ENCODE data around the gene B3GNT2. TPM values are rescaled to one million over a fixed set of nuclear protein-coding genes. Genes with fewer than 3 reads are reported as not detected.

Gene B3GNT2
- total and polyA plus RNA-seq, 2 donors (not counting 1 experiment from before 2014, with no cell fraction given), result 14.3 to 24.6 TPM

GRCh38 chr2:62240546-62240945 is 44.6 kb downstream of the B3GNT2 start:
- Mint-ChIP-seq H3K9me3 (ENCODE audit: insufficient read depth) (no peaks in the 10 kb centered on the region), H3K27ac (no peak overlapping the region), H3K4me1 (no peaks in the 10 kb centered on the region), H3K27me3 (no peaks in the 10 kb centered on the region), H3K4me3 (no peak overlapping the region)
- Histone ChIP-seq H3K9ac (ENCODE audit: low read length) (no peak overlapping the region), H4K20me1 (ENCODE audit: control insufficient read depth, insufficient read depth, low read length, poor library complexity, severe bottlenecking) (no peaks in the 10 kb centered on the region), H3K36me3 (replicated peaks in 1 of 2; ENCODE audit: control extremely low read depth in 1 of 2, control insufficient read depth in 1 of 2, extremely low read depth in 1 of 2, insufficient read depth in 2 of 2, low read length in 1 of 2) (no peaks in the 10 kb centered on the region), H3K9me3 (ENCODE audit: control extremely low read depth in 1 of 3, control insufficient read depth in 2 of 3, insufficient read depth in 1 of 3, low read length in 2 of 3) (peaks cover 0 to 4% (median 0%) of the 10 kb centered on the region in 3 donors), H2AFZ (ENCODE audit: insufficient read depth, low read depth, low read length, poor library complexity, severe bottlenecking) (no peak overlapping the region), H3K4me2 (replicated peaks; ENCODE audit: low read depth, low read length, poor library complexity, severe bottlenecking) (no peak overlapping the region), H3K27me3 (replicated peaks in 1 of 4; ENCODE audit: control extremely low read depth in 1 of 4, control insufficient read depth in 3 of 4, insufficient read depth in 4 of 4, low read length in 3 of 4) (no peaks in the 10 kb centered on the region), H3K4me1 (ENCODE audit: control insufficient read depth in 2 of 2, insufficient read depth in 2 of 2, low read length in 2 of 2) (no peaks in the 10 kb centered on the region), H3K4me3 (ENCODE audit: control extremely low read depth in 1 of 5, extremely low read depth in 1 of 5, insufficient read depth in 1 of 5, low read depth in 2 of 5, low read length in 4 of 5) (no peak overlapping the region), H3K27ac (ENCODE audit: low read length in 2 of 2) (no peak overlapping the region), H3K79me2 (ENCODE audit: control insufficient read depth, insufficient read depth, low read length) (no peaks in the 10 kb centered on the region)
- ATAC-seq (ENCODE audit: low read depth) (no peak), DNase-seq (no peak)
- intact Hi-C loops (cut with micrococcal nuclease), result no loop called here
- no peak for TF ChIP-seq EZH2 (IDR thresholded peaks at IDR 0.05; ENCODE audit: borderline replicate concordance, insufficient read depth, low read depth, low read length, poor library complexity, severe bottlenecking)
- no peak for TF ChIP-seq CTCF (IDR thresholded peaks at IDR 0.05)
- WGBS (ENCODE audit: insufficient coverage), result 91% methylated on average over 8 of the region's 9 CpGs
- CTCF ChIA-PET, result no interaction called here
- POLR2A ChIA-PET, result no interaction called here

GRCh38 chr2:62243983-62244382 is 48.1 kb downstream of the B3GNT2 start:
- Histone ChIP-seq H3K9ac (ENCODE audit: low read length) (no peak overlapping the region), H3K27ac (ENCODE audit: low read length in 2 of 2) (no peak overlapping the region), H2AFZ (ENCODE audit: insufficient read depth, low read depth, low read length, poor library complexity, severe bottlenecking) (no peak overlapping the region), H3K36me3 (replicated peaks in 1 of 2; ENCODE audit: control extremely low read depth in 1 of 2, control insufficient read depth in 1 of 2, extremely low read depth in 1 of 2, insufficient read depth in 2 of 2, low read length in 1 of 2) (no peaks in the 10 kb centered on the region), H3K9me3 (ENCODE audit: control extremely low read depth in 1 of 3, control insufficient read depth in 2 of 3, insufficient read depth in 1 of 3, low read length in 2 of 3) (peaks cover 0 to 5% (median 0%) of the 10 kb centered on the region in 3 donors), H3K27me3 (replicated peaks in 1 of 4; ENCODE audit: control extremely low read depth in 1 of 4, control insufficient read depth in 3 of 4, insufficient read depth in 4 of 4, low read length in 3 of 4) (no peaks in the 10 kb centered on the region), H4K20me1 (ENCODE audit: control insufficient read depth, insufficient read depth, low read length, poor library complexity, severe bottlenecking) (no peaks in the 10 kb centered on the region), H3K4me1 (ENCODE audit: control insufficient read depth in 2 of 2, insufficient read depth in 2 of 2, low read length in 2 of 2) (no peaks in the 10 kb centered on the region), H3K4me2 (replicated peaks; ENCODE audit: low read depth, low read length, poor library complexity, severe bottlenecking) (no peak overlapping the region), H3K79me2 (ENCODE audit: control insufficient read depth, insufficient read depth, low read length) (no peaks in the 10 kb centered on the region), H3K4me3 (ENCODE audit: control extremely low read depth in 1 of 5, extremely low read depth in 1 of 5, insufficient read depth in 1 of 5, low read depth in 2 of 5, low read length in 4 of 5) (no peak overlapping the region)
- no peak for ATAC-seq (ENCODE audit: low read depth)
- DNase-seq, result no peak
- CTCF ChIA-PET, result no interaction called here
- TF ChIP-seq CTCF (IDR thresholded peaks at IDR 0.05), result no peak
- H3K9me3 Mint-ChIP-seq (ENCODE audit: insufficient read depth), result no peaks in the 10 kb centered on the region
- no peaks in the 10 kb centered on the region for H3K4me1 Mint-ChIP-seq
- no peak overlapping the region for H3K4me3 Mint-ChIP-seq
- H3K27ac Mint-ChIP-seq, result no peak overlapping the region
- intact Hi-C loops (cut with micrococcal nuclease), result no loop called here
- WGBS (ENCODE audit: insufficient coverage), result 92% methylated on average over 3 of the region's 6 CpGs
- POLR2A ChIA-PET, result no interaction called here
- H3K27me3 Mint-ChIP-seq, result no peaks in the 10 kb centered on the region

Measured in B cell (primary cell).